HG03571 (cell line): ENCODE measurements around the gene FAM131B.
A peak's percentile ranks its signal among the peaks of the same experiment; 100 is the strongest.

ENCODE experiments used
- ATAC-seq: cut with Tn5 transposase; IDR thresholded peaks from one replicate; pipeline ENCODE4 v1.9.1; 2021; ENCODE audit not compliant: unreplicated experiment

Gene FAM131B

GRCh38 chr7:143383642-143383957, 21.1 kb upstream of the FAM131B start:
- no peak for ATAC-seq

DNA sequence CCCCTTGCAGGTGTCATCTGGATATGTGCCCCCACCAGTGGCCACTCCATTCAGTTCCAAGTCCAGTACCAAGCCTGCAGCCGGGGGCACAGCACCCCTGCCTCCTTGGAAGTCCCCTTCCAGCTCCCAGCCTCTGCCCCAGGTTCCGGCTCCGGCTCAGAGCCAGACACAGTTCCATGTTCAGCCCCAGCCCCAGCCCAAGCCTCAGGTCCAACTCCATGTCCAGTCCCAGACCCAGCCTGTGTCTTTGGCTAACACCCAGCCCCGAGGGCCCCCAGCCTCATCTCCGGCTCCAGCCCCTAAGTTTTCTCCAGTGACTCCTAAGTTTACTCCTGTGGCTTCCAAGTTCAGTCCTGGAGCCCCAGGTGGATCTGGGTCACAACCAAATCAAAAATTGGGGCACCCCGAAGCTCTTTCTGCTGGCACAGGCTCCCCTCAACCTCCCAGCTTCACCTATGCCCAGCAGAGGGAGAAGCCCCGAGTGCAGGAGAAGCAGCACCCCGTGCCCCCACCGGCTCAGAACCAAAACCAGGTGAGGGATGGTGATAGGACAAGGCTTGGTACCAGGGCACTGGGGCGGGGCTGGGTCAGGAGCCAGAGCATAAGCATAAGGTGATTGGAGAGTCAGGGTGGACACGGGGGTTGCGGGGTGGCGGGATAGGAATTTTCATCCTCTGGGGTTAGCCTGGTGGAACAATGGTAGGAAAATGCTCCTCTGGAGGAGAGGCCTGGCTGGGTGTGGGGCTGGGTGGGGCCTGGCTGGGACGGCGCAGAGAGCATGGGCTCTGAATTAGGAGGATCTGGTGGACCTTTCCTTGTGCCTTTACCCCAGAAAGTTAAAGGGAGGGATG, 20.5 kb upstream of the FAM131B start:
- no peak for ATAC-seq

GRCh38 chr7:143382126-143382790, 19.7 kb upstream of the FAM131B start:
- no peak for ATAC-seq

- peak; percentile 11 for ATAC-seq
These were observed 19.1 kb upstream of the FAM131B start for GRCh38 chr7:143381427-143382125.

DNA sequence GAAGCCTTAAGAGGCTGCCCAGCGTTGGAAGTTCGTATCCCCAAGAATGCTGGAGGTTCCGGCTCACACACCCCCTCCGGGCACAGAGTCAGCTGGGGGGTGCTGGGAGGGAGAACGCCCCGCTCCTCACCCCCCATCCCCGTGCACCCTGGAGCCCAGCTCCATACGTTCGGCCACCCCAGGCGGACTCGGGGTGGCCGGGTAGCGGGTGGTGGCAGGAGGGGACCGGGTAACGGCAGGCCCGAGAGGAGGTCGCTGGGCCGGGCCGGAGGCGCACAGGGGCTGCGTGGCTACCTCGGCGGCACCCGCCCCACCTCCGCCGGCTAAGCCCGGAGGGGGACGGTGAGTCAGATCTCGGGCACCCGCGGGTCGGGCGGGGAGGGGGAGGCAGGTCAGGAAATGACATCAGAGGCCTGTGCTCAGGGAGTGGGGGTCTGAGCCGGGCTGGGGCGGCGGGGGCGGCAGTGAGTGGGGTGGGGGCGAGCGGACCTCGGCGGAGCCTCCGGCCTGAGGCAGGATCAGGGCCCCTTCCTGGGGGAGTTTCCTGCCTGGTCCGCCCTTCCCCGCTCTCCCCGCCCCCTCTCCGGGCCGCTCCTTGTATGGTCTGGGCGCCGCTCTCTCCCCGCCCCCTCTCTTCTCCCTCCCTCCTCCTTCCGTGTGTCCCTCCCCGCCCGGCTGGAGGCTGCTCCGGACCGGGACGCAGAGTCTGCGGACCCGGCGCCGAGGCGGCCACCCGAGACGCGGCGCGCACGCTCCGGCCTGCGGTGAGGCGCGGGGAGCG, 18.3 kb upstream of the FAM131B start, which contains the start of gene ZYX:
Gene ZYX (plus strand): TSS at position 700 of the 781 bp plus-strand sequence. CDS start 227 bp downstream, outside the sequence.
- ATAC-seq = peak; percentile 80

- ATAC-seq = peak; percentile 47
These were observed 17.7 kb upstream of the FAM131B start for GRCh38 chr7:143380260-143380645.

- ATAC-seq = peak; percentile 5
These were observed 17.2 kb upstream of the FAM131B start for GRCh38 chr7:143379611-143380259.

DNA sequence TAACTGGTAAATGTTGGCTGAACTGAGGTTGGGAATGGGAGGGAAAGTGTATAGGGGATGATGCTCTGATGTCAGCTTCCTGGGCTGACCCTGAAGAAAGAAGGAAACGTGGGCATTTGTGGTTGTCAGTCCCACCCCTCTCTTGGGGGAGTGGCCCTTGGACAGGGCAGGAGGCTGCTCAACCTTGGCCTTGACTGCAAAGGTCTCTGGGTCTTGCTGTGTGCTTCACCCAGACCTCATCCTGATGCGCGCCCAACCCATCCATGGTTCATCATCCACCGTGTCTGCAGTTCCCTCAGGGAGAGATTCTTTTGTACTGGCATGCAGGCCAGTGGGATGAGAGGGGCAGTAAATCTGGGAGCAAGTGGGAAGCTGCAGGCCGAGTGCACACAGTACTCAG, 13.9 kb upstream of the FAM131B start:
- no peak for ATAC-seq

- ATAC-seq = no peak
These were observed 13.0 kb upstream of the FAM131B start for GRCh38 chr7:143375298-143376034.

DNA sequence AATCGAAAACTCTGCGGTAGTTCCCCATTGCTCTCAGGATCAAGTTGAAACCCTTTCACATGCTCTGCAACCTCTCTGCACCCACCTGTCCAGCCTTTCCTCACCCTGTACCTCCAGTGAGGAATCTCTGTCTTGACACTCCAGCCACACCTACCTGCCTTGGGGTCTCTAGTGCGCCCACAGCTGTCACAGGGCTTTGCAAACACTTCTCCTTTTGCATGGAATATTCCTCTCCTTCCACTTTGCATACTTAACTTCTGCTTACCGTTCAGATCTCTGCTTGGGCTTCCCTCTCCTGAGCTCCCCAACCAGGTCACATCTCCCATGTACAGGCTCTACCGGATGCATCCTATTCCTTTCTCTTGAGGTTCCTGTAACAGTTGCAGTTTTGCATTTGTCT, 12.0 kb upstream of the FAM131B start:
- no peak for ATAC-seq

DNA sequence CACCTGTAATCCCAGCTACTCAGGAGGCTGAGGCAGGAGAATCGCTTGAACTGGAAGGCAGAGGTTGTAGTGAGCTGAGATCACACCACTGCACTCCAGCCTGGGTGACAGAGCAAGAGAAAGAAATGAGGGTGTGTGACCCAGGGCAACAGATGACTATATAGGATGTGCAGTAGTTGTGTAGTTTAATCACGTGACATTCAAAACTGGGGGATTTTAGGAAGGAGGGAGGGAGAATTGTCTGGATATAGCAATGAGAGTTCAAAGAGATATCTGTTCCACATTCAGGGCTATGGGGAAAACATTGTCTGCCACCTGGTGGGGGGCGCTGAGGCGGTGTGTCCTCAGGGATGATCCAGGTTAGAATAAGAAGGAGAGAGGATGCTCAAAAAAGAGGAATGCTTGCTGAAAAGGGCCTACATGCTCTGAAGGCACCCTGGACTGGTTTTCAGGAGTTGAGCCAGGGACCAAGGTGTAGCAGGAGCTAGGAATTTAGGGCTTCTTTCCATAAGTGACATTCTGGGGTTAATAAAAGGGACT, 10.8 kb upstream of the FAM131B start:
- no peak for ATAC-seq

- no peak for ATAC-seq
These were observed 9.6 kb upstream of the FAM131B start for GRCh38 chr7:143372070-143372469.

DNA sequence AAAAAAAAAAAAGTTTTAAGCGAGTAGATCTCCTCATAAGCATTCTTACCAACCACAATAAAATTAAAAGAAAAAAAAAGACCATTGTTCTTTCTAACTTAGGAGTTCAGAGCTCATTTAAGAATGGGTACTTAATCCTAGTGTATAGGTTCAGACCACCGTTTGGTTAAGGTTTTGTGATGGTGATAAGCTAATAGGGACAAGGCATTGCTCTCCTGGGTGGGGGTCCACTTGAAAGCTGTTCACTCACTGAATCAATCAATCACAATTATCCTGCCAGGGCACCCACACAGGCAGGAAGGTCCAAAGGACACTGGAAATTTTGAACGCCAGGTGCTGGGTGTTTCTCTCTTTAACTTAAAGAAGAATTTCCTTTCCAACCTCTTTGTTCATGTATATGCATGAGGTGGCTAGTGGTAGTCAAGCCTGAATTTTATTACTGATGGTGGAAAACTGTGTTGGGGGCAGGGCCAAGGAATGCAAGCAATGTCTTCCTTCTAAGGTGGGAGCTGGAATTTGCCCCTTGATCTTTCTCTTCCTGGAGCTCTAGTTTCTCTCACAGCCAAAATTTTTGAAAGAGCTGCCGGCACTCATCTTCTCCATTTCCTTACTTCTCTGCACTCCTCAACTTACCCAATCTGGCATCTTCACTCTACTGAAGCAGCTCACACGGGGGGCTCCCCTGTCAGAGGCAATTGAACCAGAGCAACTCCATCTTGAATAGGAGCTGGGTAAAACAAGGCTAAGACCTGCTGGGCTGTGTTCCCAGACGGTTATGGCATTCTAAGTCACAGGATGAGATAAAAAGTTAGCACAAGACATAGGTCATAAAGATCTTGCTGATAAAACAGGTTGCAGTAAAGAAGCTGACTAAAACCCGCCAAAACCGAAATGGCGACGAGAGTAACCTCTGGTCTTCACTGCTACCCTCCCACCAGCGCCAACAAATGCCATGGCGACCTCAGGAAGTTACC, 7.5 kb upstream of the FAM131B start:
- no peak for ATAC-seq

DNA sequence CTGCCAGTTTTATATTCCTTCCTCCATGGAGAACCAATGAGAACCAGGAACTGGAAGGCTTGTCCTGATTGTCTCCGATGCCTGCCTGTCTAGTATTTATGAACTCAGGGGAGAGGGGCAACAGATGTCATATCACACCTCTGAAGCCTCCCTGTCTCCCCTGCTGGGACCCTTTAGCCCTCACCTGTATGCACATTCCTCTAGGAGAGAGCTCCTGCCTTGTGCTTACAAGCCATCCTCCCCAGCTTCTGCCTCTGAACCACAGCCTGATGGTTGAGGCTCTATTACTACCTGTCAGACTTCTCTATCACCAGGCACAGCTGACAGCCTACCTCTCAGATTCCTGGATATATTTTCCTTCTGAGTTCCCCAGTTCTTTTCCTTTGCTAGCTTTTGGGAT, 5.9 kb upstream of the FAM131B start:
- ATAC-seq = no peak

- ATAC-seq = no peak
These were observed 5.5 kb upstream of the FAM131B start for GRCh38 chr7:143367972-143368371.

DNA sequence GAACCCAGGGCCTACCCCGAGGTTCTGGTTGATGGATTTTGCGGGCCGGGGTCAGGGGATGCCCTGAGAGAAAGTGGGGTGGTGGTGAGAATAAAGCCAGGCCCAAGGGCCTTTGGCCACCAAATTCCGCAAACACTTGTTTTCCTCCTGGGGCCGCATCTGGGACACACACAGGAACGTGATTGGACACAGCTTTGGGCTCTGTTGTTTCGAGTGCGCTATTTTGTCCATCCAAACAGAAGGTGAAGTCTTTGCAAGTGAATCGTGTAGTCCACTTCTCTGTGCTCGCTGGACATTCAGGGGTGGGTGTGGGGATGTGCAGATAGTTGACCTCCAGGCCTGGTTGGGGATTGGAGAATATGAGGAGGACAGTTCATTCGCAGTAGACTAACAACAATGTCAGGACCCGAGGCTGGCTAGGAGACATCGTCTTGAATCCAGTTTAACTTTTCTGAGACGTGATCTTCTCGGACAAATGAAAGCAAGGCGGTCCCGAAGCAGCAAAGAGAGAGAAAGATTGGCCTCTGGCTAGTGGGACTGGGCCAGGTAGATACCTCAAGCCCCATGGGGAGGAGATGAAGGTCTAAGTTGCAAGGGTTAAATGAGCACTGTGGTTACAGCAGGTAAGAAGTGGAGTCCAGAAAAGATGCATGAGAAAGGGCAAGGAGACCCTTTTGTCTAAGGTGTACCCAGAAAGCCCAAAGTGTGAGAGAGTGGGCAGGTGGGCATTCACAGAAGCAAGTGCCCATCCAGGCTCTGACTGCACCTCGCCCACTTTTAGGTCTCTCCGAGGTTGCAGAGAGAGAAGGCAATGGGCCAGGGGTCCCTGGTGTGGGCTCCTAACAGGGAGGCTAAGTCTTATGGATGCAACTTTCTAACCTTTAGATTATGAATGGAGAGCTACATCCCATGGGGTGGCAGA, 764 bp upstream of the FAM131B start:
- ATAC-seq = no peak

- ATAC-seq = no peak
These were observed 872 bp downstream of the FAM131B start for GRCh38 chr7:143361552-143362130.
